NCI-H2029 treated with DMSO at 0.1 percent for 48 hours (cell line): ENCODE results near the gene OXCT1.
"Not testable (repeated sequence)": the region's sequence is repeated elsewhere in the genome, so short reads cannot be mapped to it uniquely, and the experiment has no call there.

Experiments used
- DNase-seq: peaks from one replicate; lab custom pipeline; 2025; lab: John Stamatoyannopoulos, UW

OXCT1 gene

GRCh38 chr5:41773799-41774198, 96.4 kb downstream of the OXCT1 start:
- no peak for DNase-seq

DNA sequence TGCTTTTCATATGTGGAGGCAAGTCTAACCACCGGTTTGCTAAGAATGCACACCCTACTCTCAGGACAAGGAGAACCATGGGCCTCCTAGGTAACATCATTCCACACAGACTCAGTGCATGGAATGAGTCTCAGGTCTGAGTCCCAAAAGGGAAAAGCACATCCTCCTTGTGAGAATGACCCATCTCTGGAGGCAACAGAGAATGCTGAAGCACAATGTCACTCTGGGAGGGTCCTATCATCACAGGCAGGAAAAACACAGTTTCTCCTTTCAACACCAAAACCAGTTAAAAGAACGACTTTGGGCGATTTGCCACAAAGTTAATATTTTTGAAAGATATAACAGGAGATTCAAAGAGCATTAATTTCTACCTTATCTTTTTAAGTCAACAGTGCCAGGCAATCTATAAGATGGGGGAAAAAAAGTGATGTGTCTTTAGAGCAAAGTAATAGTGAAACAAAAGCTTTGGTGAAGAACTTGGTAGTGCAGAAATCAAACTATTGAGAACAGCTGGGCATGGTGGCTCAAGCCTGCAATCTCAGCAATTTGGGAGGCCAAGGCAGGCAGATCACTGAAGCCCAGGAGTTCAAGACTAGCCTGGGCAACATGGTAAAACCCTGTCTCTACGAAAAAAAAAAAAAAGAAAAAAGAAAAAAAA, 97.3 kb downstream of the OXCT1 start:
- DNase-seq, result no peak

- DNase-seq, result no peak
These were observed 98.2 kb downstream of the OXCT1 start for GRCh38 chr5:41772056-41772455.

GRCh38 chr5:41770799-41771198, 99.4 kb downstream of the OXCT1 start:
- no peak for DNase-seq

- DNase-seq, result no peak
These were observed 101.5 kb downstream of the OXCT1 start for GRCh38 chr5:41768692-41769091.

DNA sequence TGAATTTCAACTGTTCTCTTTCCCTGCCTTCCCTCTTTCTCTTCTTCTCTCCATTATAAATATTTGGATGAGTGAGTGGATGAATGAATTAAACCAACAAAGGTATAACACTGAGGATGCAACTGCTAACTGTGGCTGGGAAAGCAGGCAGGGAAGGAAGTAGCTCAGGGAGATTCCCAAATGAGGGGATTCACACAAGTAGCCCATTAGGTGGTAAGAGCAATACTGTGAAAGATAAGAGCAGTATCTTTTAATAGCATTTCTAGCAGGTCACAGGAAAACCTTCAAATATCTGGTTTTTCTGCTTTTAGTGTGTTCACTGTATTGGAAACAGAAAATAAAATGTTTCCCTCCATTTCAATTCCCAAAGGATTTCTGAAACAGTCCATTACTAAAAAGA, 105.6 kb downstream of the OXCT1 start:
- DNase-seq, result no peak

DNA sequence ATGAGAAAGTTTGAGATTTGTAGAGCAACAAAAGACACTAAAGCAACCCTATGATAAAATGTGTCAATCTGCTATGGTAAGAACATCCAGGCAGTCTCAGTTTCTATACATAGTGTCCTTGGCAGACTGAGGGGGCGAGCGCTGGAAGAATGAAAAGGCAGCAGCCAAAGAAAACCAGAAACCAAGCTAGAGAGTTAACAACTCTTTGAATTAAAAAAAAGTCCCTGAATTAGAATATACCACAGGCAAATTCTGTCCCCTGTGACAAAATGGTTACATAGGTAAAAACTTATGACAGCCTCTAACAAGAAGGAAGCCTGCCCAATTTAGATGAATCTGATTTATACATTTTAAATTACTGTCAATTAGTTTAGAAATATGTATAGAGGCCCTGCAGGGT, 106.7 kb downstream of the OXCT1 start:
- DNase-seq, result no peak

GRCh38 chr5:41763081-41763480, 107.1 kb downstream of the OXCT1 start:
- no peak for DNase-seq

DNA sequence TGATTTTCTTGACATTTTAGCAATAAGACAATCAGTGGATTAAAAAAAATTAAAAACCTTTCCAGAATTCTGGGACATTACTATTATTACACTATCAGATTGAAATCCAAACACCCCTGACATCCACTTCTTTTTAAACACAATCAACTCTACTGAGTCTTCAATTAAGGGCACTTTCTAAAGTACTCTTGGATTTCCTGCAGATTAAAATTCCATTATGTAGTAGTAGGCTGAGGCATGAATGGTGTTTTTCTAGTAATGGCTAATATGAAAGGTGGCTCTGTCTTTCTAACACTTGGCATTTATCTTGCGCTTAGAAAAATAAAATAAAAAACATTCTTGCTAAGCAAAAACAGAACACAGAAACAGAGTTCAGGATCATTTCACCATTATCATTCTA, 107.8 kb downstream of the OXCT1 start:
- DNase-seq, result no peak

DNA sequence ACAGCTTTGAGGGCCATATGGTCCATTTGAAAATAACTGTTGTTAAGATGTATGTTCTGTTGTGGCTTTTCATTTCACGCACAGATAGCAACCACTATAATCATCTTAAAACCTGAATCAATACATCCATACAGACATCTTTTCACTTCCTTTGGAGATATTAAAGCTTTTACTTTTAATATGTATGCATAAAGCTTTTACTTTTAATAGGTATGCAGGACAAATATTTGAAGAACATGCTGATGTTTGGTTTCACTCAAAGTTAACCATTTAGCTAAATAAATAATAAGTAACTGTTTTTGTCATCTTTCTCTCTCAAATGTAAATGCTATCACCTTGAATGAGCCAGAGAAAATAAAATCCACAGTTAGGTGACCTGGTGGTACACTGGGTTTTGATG, 108.6 kb downstream of the OXCT1 start:
- no peak for DNase-seq

DNA sequence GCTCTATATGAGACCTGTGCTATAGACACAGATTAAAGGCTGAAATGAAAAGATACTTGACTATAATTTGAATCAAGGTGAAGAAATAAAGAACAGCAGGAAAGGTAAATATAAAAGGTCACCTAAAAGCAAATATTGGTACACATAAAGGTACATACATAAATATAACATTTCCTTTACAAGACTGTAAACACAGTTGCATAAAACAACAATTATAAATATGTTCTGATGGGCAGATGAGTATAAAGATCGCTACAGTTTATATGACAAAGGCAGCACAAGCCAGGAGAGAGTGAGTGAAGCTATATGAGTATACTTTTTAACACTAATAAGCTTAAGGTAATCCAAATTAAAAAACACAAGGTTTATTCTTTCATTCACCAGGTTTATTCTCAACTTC, 114.5 kb downstream of the OXCT1 start:
- DNase-seq, result no peak

DNA sequence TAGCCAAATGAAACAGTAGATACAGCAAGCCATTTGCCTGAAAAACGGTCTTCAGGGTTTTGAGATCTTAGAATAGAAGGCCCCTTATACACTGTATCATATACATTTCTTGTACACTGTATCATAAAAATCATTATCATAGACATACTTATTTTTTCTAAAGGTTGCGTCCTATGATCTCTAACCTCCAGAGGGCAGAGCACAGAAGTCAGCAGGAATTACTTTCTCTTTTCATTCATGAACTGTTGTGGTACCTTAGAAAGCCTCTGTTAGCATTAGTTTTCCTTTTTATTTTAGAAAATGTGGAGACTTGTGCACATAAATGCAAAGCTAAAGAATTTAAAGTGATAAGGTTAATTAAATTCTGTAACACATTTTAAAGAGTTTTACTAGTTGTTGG, 115.4 kb downstream of the OXCT1 start:
- no peak for DNase-seq

GRCh38 chr5:41751867-41752266, 118.4 kb downstream of the OXCT1 start:
- no peak for DNase-seq

GRCh38 chr5:41748631-41749030, 121.6 kb downstream of the OXCT1 start:
- no peak for DNase-seq

DNA sequence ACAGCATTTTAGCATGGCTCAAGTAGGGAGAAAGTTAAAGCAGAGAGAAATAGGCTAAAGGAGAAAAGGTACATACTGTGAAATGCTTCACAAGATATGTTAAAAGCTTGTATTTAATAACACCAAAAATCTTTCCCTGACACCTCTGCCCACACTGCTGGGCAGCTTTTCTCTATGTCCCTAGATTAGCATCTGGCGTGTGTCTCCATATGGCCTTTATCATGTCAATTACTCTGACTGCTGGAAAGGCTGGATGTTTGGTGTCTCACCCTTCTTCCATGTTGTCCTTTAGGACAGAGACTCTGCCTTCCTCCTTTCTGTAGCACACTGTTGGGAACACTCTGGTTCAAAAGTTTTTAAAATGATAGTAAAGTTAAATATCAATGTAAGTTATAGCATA, 122.5 kb downstream of the OXCT1 start:
- no peak for DNase-seq

DNA sequence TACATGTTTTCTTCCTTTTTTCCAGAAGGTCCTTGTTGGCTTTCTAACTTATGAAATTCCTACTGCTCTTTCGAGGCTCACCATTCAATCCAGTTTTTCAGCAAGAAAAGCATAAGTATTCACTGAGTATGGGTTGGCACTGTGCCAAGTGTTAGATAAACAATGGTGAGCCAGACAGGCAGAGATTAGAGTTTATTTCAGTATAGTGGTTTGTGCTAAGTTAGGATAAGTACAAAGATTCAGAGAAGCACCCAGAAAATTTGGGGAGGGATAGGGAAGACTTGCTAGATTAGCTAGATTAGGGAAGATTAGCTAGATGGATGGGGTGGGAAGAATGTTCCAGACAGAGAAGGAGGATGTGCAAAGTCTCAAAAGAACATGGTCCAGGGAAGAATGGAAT, 122.9 kb downstream of the OXCT1 start:
- peak; percentile 23 for DNase-seq

- not testable (repeated sequence) for DNase-seq
These were observed 127.6 kb downstream of the OXCT1 start for GRCh38 chr5:41742608-41743007.

- no peak for DNase-seq
These were observed 131.4 kb downstream of the OXCT1 start for GRCh38 chr5:41738710-41739354.

DNA sequence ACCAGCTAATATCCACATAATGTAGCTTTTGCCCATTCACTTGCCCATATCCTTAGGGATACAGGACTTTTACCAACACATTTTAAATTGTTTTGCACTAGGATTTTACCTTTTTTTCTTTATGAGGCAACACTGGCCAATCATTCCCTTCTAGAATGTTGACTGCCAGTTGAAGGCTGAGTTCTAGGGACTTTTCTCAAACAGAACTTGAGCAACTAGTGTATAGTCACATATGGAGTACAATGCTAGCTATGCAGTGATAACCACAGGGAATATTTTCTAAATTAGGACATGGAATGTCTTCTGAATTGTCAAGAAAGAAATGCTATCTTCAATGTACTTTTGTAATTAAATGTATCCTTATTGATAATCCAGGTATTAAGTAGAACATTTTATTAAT, 133.6 kb downstream of the OXCT1 start:
- no peak for DNase-seq

DNA sequence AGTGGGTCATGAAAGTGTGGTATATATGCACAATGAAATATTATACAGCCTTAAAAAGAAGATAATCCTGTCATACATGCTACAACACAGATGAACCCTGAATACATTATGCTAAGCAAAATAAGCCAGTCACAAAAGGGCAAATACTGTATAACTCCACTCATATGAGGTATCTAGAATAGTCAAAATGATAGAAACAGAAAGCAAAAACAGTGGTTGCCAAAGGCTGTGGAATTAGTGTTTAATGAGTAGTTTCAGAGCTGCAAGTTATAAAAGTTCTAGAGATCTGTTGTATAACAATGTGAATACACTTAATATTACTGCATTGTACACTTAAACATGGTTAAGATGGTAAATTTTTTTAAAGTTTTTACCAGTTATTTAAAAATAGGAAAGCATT, 135.0 kb downstream of the OXCT1 start:
- no peak for DNase-seq

- DNase-seq, result not testable (repeated sequence)
These were observed 140.8 kb downstream of the OXCT1 start for GRCh38 chr5:41729381-41729780.

- no peak for DNase-seq
These were observed 141.9 kb downstream of the OXCT1 start for GRCh38 chr5:41728281-41728680.

GRCh38 chr5:41722359-41722950, 147.8 kb downstream of the OXCT1 start:
- no peak for DNase-seq

GRCh38 chr5:41721516-41721915, 148.7 kb downstream of the OXCT1 start:
- DNase-seq, result no peak
